HG02571 (cell line): ENCODE results near the gene GNB1.

ENCODE experiments used
- ATAC-seq: cut with Tn5 transposase; IDR thresholded peaks from one replicate; pipeline ENCODE4 v1.9.1; 2021; ENCODE audit warnings: mild to moderate bottlenecking, moderate library complexity; ENCODE audit not compliant: unreplicated experiment

The GNB1 gene

DNA sequence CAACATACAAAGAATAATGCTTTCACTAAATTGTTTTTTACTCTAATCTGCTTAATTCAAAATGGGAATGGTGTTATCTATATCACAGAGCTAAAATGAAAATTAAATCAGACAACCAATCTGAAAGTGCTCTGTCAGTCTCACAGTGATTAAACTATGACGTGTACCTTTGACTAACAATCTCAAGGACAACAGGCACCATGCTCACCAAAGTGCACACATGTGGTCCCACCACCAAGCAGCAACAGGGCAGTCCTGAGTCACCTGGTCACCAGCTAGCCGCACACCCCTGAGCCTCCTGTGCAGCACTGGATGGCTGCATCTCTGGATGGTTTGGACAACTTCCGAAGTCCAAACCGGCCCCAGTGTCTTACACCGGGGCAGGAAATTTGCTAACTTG, 58.1 kb downstream of the GNB1 start:
- no peak for ATAC-seq

DNA sequence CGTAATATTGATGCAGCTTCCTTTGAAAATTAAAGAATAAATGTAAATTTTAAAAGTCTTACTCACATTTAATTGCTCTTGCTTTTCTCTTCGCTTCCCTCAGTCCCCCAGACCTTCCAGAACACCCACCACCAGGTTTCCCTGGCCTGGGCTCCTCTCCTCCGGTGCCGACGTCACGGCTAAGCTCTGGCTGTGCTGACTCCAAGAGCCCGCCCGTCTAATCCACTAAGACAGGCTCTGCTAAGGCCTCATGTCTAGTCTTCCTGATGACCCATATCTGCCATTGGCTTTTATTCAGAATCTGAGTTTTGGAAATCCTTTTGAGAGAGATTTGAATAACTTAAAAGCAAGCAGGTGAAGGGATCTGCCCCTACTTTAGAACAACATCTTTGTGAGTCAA, 58.7 kb downstream of the GNB1 start:
- ATAC-seq = no peak

GRCh38 chr1:1827089-1827848, 63.6 kb downstream of the GNB1 start:
- ATAC-seq = no peak

- no peak for ATAC-seq
Observed at GRCh38 chr1:1826356-1827088, 64.4 kb downstream of the GNB1 start.

DNA sequence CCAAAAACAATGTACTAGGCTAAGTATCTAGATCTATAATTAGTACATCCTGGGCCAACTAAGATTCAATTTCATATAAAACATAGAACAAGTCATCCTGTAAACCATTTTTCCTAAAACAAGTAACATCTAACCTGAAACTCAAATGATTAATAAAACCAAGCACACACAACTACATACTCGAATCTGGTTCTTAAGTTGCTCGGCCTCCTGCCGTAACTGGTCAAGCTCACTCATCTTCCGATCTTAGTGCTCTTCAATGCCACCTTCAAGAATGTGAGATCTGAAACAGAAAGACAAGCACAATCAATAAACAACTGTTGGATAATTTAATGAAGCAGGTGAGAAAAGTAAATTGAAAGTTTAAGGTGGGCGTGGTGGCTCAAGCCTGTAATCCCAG, 65.7 kb downstream of the GNB1 start:
- ATAC-seq = no peak

DNA sequence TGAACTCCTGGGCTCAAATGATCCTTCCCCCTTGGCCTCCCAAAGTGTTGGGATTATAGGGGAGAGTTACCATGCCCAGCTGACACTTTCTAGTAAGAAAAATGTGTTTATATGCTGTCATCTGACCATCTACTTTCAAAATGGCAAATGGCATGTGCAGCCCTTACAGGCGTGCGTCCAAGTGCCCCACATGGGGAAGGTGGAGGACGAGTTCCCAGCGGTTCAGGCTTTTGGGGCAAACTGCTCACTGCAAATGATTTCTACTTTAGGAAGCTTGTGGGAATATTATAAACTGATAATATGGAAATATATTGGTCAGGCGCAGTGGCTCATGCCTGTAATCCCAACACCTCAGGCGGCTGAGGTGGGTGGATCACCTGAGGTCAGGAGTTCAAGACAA, 71.1 kb downstream of the GNB1 start:
- no peak for ATAC-seq

GRCh38 chr1:1817221-1817620, 73.7 kb downstream of the GNB1 start:
- ATAC-seq = no peak

- ATAC-seq = no peak
Observed at GRCh38 chr1:1815606-1816281, 75.1 kb downstream of the GNB1 start.

GRCh38 chr1:1809489-1809888, 81.4 kb downstream of the GNB1 start:
- no peak for ATAC-seq

DNA sequence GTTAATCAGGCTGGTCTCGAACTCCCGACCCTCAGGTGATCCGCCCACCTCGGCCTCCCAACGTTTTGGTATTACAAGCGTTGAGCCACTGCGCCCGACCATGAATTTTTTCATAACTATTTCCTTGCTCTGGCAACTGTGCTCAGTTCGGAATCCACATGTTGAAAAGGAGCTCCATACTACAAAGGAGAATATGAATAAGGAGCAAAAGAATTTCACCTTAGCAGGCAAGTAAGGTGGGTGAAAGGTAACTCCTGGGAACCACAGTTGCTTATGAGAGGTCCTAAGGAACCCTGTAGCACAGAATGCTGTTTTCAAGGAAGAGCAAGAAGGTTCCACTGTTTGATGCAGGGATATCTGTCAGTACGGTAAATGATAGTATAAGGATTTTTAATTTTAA, 82.7 kb downstream of the GNB1 start:
- no peak for ATAC-seq

DNA sequence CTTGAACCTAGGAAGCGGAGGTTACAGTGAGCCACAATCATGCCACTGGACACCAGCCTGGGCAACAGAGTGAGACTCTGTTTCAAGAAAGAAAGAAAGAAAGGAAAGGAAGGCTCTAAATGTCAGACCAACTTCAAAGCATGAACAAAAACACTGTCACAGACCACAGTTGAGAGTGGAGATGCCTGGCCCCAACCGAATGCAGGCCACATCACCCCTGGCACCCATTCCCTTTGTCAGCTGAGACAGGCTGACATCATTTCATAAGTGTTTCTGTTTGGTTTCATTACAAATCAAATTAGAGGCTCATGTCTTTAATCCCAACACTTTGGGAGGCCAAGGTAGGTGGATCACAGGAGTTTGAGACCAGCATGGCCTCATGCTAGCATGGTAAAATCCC, 84.0 kb downstream of the GNB1 start:
- no peak for ATAC-seq

- no peak for ATAC-seq
Observed at GRCh38 chr1:1804301-1804700, 86.6 kb downstream of the GNB1 start.

DNA sequence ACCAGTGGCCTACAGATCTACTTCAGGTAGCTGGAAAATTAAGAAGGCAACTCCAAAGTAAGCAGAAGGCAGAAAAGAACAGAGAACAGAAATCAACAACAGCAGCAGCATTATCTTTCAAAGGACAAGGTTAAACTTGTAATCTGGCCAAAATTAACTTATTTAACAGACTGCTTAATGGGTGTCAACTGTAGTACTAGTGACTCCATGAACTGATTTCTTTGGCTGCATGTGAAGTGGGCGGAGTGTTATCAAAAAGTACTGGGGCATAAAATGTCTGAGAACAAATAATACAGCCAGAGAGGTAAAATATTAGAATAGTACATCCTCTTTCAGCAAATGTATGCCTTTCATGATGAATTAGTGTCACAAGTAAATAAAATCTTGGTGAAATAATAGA, 88.0 kb downstream of the GNB1 start:
- ATAC-seq = no peak

- no peak for ATAC-seq
Observed at GRCh38 chr1:1799716-1800115, 91.2 kb downstream of the GNB1 start.

DNA sequence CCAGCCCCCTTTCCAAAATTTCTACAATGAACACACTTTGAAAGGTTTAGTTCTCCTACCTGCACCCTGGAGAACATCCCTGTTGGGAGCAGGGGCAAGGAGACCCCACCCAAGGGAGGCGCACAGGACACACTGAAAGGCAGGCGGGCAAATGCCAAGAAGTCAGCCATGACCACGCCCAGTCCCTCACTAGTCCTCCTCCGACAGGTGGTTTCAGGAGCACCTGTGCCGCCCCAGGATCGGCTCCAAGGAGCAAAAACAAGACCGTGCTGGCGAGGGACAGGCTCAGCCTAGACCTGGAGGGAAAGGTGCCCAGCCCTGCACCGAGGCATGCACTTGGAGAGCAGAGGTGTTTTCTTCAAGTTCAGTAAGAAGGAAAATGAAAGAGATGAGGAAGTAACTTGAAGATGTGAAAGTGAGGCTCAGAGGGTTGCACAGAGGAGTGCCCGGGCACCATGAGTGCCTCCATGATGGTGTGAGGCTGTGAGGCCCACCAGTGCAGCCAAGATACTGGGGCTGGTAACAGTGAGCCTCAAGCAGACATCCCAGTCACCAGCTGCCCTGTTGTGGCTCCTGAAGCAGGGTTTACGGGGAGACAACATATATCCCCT, 93.1 kb downstream of the GNB1 start:
- ATAC-seq = no peak

DNA sequence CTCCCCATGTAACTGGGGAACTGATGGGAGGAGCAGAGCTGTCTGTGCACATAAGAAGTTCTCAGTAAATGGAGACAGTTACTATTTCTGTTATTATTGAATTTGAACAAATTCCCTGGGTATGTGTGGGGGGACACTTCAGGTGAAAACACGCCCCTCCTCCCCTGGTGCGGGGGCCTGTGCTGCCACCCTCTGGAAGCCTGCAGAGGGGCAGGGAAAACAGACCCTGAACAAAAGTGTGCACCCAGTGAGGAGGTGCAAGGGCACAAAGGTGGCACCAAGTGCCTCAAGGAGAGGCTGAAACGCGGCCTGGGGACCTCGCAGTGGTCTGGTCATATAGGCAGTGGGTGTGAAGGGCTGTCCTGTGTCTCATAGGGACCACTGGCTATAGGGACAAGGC, 94.4 kb downstream of the GNB1 start:
- no peak for ATAC-seq

- ATAC-seq = no peak
Observed at GRCh38 chr1:1794999-1795398, 95.9 kb downstream of the GNB1 start.

DNA sequence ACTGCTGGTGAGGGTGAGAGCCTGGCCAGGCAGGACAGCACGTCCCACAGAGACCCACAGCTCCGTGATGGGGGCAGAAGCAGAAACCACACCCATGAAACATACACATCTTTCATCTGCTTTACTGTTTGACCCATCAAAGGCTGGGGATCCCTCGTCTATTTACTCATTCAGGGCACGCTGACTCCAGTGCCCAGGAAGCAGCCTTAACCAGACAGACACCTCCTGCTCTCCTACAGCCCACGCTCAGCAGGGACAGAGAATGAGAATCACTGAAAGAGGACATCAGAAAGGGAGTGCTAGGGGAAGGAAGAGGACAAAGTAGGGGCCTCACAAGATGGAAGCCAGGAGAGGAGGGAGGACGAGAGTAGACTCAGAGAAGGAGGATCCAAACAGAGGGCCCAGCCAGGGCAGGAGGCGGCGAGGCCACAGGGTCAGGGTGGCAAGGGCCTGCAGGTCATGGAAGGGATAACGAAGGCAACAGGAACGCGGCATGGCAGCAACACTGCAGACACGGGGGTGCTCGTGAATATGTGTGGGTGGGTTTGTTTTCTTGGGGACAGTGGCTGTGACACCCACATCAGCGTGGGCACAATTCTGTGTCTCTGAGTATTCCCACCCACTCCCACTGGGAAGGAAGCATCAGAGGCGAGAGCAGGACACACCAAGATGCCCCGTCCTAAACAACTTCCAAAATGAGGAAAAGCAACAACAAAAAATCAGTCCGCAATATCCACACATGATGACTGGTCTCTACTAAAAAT, 97.2 kb downstream of the GNB1 start:
- no peak for ATAC-seq

GRCh38 chr1:1788646-1789431, 102.0 kb downstream of the GNB1 start:
- no peak for ATAC-seq

- ATAC-seq = no peak
Observed at GRCh38 chr1:1788136-1788535, 102.8 kb downstream of the GNB1 start.
